Epithelial cell of proximal tubule (primary cell): ENCODE results near the gene RDH11. TPM values are rescaled to one million over a fixed set of nuclear protein-coding genes. Genes with fewer than 3 reads are reported as not detected.
A peak's percentile ranks its signal among the peaks of the same experiment; 100 is the strongest.
"Not testable (repeated sequence)": the region's sequence is repeated elsewhere in the genome, so short reads cannot be mapped to it uniquely, and the experiment has no call there.

Experiments
- DNase-seq: peaks from one replicate; pipeline ENCODE4 v3.0.0-alpha.2; 2011; ENCODE audit warnings: low read depth
- H3K4me3 ChIP-seq: 2 replicates; pipeline ENCODE4 v1.5.1; 2011; ENCODE audit warnings: low read depth, mild to moderate bottlenecking, low read length
- total RNA-seq: library from RNA; depleted of rRNA; stranded (reverse); fragments of >200 nt; gene quantifications from 2 replicates; pipeline ENCODE4 v1.2.3, GENCODE V29; 2015
- TF ChIP-seq, protein P1 (sequence below): conservative IDR thresholded peaks from 2 replicates; pipeline ENCODE4 v1.5.1; 2012; ENCODE audit warnings: low read depth, mild to moderate bottlenecking, low read length

Gene RDH11
- total RNA-seq, 1 donor from 2014 or later: 76.0 TPM

DNA sequence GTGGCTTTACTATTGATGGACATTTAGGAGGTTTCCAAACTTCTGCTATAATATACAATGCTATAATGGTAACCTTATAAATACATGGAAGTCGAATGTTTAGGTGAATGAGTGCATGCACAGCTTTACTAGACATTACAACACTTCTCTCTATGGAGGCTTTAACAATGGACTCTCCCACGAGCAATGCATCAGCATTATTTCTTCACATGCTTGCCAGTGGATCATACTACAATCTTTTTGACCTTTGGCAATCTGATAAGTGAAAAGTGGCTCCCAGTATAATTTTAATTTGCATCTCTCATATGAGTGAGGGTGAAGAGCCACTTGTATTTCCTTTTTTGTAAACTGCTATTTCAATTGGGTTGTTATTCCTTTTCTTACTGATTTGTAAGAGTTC is 24.3 kb upstream of the RDH11 start:
- no peak overlapping the region for H3K4me3 ChIP-seq
- TF ChIP-seq, protein P1, sequence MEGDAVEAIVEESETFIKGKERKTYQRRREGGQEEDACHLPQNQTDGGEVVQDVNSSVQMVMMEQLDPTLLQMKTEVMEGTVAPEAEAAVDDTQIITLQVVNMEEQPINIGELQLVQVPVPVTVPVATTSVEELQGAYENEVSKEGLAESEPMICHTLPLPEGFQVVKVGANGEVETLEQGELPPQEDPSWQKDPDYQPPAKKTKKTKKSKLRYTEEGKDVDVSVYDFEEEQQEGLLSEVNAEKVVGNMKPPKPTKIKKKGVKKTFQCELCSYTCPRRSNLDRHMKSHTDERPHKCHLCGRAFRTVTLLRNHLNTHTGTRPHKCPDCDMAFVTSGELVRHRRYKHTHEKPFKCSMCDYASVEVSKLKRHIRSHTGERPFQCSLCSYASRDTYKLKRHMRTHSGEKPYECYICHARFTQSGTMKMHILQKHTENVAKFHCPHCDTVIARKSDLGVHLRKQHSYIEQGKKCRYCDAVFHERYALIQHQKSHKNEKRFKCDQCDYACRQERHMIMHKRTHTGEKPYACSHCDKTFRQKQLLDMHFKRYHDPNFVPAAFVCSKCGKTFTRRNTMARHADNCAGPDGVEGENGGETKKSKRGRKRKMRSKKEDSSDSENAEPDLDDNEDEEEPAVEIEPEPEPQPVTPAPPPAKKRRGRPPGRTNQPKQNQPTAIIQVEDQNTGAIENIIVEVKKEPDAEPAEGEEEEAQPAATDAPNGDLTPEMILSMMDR: no peak
- no peak for DNase-seq

- not testable (repeated sequence) for DNase-seq, H3K4me3 ChIP-seq
Observed at GRCh38 chr14:67719385-67719784, 23.8 kb upstream of the RDH11 start.

GRCh38 chr14:67718265-67718664 is 22.7 kb upstream of the RDH11 start:
- no peak for DNase-seq
- no peak overlapping the region for H3K4me3 ChIP-seq
- TF ChIP-seq, protein P1: no peak

DNA sequence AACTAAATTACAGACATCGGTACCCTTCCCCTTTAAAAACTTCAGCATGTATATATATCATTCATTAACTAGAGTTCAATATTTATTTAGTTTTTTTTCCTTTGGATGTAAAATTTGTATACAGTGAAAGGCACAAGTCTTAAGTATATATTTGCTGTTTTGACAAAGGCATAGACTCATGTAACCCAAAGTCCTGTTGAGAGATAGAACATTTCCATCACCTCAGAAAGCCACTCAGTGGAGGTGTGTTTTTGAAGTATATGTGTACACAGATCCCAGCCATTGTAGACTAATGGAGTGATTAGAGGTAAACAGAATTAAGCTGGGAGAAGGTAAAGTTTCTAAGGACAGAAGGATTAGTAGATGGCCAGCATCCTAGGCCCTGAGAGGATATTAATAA is 21.5 kb upstream of the RDH11 start:
- TF ChIP-seq, protein P1: no peak
- no peak overlapping the region for H3K4me3 ChIP-seq
- DNase-seq: no peak

DNA sequence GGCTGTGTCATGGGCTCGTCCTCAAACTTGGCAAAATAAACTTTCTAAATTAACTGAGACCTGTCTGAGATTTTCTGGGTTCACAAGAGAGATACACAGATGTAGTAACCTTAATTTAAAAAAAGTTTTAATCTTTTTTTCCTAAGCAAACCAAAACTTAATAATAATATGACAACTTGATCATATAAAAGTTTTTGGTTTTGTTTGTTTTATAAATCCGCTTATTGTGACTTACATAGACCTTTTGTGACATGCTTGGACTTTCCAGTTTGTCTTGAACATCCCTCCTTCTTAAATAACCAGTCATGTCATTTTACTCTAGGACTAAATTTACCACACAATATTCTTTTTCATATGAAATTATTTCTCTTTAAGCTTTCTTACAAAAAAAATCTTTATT is 14.6 kb upstream of the RDH11 start:
- no peak for DNase-seq
- TF ChIP-seq, protein P1: no peak

GRCh38 chr14:67709796-67710195 is 14.2 kb upstream of the RDH11 start:
- not testable (repeated sequence) for H3K4me3 ChIP-seq

More for the DNA sequence above, 14.6 kb upstream of the RDH11 start:
- H3K4me3 ChIP-seq: no peak overlapping the region

DNA sequence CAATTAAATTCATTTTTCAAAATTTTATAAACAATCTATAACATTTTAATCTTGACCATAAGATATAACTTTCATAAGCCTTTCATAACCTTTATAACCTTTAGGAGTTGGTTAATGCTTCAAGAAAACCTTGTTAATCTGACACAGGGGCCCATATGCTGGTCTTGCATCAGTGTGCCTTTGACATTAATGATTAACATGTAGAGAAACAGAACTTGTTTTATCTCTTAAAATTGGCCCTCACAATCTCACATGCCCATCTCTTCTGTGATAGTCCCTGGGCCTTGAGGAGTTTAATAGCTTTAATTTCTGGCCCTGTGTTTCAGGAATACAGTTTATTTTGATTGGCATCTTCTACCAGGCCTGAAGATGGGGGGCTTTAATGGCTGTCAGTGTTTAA is 13.8 kb upstream of the RDH11 start:
- H3K4me3 ChIP-seq, DNase-seq: not testable (repeated sequence)

More at GRCh38 chr14:67709796-67710195, 14.2 kb upstream of the RDH11 start:
- not testable (repeated sequence) for DNase-seq

GRCh38 chr14:67705211-67705610 is 9.6 kb upstream of the RDH11 start:
- DNase-seq: no peak
- TF ChIP-seq, protein P1: no peak
- H3K4me3 ChIP-seq: no peak overlapping the region

GRCh38 chr14:67704484-67705089 is 9.0 kb upstream of the RDH11 start:
- TF ChIP-seq, protein P1: peak; percentile 85
- no peak for DNase-seq
- H3K4me3 ChIP-seq: no peak overlapping the region
